Measurements from ENCODE around the gene KRTAP2-3. TPM values are rescaled to one million over a fixed set of nuclear protein-coding genes. Genes with fewer than 3 reads are reported as not detected.
"Not testable (repeated sequence)": the region's sequence is repeated elsewhere in the genome, so short reads cannot be mapped to it uniquely, and the experiment has no call there.

Gene KRTAP2-3
- total RNA-seq, 1 experiment from 2014 or later, result not detected

DNA sequence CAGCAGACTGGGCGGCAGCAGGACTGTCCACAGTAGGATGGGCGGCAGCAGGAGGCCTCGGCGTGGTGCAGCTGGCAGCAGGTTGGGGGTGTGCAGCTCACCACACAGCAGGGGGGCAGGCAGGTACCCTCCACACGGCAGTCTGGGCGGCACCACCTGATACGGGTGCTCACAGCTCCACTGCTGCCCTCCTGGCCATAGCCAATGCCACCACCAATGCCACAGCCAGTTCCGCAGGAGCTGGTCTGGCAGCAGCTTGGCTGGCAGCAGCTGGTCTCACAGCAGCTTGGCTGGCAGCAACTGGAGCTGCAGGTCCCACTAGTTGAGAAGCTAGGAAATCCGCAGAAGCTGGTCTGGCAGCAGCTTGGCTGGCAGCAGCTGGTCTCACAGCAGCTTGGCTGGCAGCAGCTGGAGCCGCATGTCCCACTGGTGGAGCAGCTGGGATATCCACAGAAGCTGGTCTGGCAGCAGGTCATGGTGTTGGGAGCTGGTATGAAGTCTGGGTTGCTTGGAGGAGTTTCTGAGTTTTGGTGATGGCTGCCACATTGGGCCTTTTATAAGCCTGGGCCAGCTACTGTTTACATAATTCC lies 25.5 kb downstream of the KRTAP2-3 start, which contains the start of gene KRTAP1-3:
KRTAP1-3 (minus strand) TSS at position 529 of the 590 bp plus-strand sequence; CDS start at position 476, 53 bp downstream.
- not testable (repeated sequence) for DNase-seq (ENCODE audit: low spot score)

DNA sequence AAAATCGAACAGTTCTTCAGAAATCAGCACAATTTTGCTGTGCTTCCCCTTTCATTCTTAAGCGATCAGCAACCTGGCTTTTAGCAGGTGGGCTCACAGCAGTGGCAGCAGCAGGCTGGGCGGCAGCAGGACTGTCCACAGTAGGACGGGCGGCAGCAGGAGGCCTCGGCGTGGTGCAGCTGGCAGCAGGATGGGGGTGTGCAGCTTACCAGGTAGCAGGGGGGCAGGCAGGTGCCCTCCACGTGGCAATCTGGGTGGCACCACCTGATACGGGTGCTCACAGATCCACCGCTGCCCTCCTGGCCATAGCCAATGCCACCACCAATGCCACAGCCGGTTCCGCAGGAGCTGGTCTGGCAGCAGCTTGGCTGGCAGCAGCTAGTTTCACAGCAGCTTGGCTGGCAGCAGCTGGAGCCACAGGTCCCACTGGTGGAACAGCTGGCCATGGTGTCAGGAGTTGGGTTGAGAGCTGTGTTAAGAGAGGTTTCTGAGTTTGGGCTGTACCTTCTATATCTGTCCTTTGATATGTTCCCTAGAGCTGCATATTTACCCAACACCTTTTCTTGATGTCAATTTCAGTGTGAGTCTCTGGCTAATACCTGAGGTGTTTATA lies 30.2 kb downstream of the KRTAP2-3 start, which contains the start of gene KRTAP1-4:
KRTAP1-4 (minus strand) TSS at position 563 of the 613 bp plus-strand sequence; CDS start at position 446, 117 bp downstream.
- no peak for DNase-seq (ENCODE audit: low spot score)

DNA sequence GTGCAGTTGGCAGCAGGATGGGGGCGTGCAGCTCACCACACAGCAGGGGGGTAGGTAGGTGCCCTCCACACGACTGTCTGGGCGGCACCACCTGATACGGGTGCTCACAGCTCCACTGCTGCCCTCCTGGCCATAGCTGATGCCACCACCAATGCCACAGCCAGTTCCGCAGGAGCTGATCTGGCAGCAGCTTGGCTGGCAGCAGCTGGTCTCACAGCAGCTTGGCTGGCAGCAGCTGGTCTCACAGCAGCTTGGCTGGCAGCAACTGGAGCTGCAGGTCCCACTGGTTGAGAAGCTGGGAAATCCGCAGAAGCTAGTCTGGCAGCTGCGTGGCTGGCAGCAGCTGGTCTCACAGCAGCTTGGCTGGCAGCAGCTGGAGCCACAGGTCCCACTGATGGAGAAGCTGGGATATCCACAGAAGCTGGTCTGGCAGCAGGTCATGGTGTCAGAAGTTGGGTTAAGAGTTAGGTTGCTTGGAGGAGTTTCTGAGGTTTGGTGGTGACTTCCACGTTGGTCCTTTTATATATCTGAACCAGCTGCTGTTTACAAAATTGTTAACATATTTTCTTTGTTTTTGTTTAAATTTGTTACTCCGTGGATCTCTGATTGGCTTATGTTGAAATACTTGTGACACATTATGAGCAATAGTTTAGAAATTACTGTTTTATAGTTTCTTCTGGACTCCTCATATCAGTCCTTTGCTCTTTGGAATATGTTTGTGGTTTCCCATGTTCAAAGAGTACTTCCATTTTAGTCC lies 33.0 kb downstream of the KRTAP2-3 start, which contains the start of gene KRTAP1-5:
KRTAP1-5 (minus strand) TSS at position 494 of the 757 bp plus-strand sequence; CDS start at position 441, 53 bp downstream.
- DNase-seq (ENCODE audit: low spot score), result no peak

DNA sequence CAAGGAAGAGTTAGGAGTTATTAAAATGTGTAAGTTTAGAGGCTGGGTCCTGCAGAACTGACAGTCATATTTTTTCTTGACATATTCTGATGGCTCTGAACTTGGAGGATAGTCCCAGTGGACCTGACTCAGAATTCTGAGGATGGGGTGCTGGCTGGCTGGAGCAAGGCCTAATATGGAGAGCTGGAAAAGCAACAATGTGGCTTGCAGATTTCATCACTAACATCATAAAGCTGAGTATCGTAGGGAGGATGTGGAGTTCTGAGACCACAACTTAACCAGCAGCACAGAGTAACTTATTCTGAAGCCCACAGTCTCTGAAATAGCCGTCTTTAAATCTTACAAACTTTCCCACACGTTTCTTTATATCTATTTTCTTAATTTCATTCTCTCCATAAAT lies 35.2 kb downstream of the KRTAP2-3 start:
- no peak for DNase-seq (ENCODE audit: low spot score)

DNA sequence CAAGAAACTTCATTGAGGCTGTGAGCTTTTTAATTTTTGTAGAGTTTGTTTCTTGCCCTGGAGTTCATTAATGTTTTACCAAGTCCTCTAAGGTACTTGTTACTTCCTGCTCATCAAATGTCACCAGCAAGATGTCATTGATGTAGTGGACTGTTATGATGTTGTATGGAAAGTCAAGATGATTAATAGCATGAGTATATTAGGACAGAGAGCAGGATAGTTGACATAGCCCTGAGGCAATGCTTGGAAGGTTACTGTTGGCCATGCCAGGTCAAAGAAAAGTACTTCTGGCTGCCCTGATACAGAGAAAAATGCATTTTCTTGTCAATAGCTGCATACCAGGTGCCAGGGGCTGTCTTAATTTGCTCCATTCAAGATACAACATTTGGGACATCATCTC lies 39.6 kb downstream of the KRTAP2-3 start:
- no peak for DNase-seq (ENCODE audit: low spot score)

DNA sequence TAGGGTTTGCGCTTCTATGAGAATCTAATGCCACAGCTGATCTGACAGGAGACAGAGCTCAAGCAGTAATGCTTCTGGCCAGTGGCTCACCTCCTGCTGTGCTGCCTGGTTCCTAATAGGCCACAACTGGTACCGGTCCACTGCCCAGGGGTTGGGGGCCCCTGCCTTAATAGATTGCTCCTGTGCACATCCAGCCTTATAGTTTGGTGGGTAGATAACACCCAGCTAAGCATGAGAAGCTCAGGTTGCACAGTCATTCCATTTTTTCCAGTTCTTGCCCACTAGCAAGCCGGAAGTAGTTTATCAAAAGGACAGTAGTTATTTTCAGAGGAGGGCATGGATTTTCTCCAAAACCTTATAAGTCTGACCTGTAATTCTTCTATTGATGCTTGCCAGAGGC lies 40.5 kb downstream of the KRTAP2-3 start:
- no peak for DNase-seq (ENCODE audit: low spot score)

DNA sequence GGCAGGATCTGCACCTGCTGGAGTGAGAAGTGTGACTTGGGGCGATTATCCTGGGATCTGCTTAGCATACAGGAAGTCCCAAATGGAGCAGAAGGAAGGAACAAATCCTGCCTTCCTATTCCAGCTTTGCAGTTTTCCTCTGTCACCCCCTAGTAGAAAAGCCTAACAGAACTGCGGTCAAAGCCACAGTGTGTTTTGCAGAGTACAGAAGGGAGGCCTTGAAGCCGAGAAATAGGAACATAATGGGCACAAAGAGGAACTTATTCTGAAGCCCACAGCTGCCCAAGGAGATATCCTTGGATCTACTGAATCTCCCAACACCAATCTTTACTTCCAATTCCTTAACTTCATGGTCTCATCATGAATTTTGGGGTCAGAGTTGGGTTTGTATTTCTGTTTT lies 41.4 kb downstream of the KRTAP2-3 start:
- DNase-seq (ENCODE audit: low spot score), result no peak

DNA sequence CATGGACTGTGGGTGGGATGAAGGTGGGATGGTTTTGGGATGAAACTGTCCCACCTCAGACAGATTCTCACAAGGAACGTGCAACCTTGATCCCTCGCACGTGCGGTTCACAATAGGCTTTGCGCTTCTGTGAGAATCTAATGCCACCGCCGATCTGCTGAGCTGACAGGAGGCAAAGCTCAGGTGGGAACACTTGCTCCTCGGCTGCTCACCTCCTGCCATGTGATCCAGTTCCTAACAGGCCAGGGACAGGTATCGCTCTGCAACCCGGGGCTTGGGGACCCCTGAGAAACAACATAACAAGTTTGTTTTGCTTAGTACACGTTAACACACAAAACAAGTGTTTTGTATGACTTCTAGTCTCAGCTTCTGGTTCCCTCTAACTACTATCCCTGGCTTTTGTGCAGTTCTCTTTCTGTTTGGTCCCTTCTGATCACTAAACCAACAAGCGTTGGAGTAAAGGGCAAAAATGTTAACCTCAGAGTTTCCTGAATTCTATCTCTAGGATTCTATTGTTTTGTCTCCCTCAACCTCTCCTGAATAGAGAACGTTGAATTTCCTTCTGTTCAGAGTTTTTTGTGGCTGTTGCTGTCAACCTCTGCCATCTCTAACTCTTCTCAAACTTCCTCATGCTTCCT lies 43.2 kb downstream of the KRTAP2-3 start:
- no peak for DNase-seq (ENCODE audit: low spot score)

DNA sequence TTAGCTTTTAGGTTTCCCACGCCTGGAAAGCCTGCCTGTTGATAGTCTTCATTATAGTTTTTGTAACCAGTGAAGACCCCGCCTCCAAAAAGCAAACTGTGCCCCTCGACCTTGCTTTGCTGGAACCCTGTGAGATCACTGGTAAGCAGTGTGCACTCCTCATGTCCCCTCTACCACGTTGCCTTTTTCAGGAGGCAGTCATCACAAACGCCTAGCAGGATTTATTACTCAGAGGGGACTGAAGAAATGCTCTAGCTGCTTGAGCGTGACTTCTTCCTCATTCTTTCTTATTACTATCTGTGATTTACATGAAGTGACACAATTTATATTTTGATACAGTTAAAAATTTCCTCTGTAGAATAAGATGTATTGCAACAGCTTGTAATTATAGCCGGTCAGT lies 44.5 kb downstream of the KRTAP2-3 start:
- no peak for DNase-seq (ENCODE audit: low spot score)

DNA sequence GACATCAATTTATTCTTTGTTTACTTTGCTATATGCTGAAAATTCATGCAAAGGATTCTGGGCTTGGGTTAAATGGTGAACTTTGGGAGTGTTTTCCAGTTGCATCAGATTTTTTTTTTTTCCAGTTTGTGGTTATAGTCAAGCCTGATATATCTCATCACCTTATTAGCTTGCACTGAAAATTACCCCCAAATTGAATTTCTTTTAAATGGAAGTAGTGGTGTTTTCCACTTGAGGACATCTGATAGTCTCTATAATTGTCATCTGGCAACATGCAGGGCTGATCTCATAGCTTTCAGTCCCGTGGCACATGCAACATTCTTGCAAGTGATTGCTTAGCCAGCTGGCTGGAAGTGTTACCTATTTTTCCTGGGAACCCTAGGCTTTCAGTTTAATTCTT lies 46.3 kb downstream of the KRTAP2-3 start:
- no peak for DNase-seq (ENCODE audit: low spot score)

DNA sequence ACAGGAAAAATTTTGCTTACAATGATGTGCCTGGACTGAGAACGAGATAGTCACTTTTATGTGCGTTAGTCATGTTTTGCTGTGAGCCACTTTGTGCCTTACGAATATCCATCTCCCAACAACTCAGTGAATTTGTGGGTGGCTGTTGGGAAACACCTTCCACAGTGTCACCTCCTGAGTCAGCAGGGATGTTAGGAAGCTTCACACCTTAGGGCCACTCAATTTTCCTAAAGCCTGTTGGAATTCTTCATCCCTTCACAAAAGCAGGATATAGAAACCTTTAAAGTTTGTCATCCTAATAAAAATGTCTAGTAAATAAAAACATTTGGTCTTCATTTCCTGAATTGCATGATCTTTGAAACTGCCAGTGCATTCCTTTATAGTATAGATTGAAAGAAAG lies 46.7 kb downstream of the KRTAP2-3 start:
- DNase-seq (ENCODE audit: low spot score), result no peak

DNA sequence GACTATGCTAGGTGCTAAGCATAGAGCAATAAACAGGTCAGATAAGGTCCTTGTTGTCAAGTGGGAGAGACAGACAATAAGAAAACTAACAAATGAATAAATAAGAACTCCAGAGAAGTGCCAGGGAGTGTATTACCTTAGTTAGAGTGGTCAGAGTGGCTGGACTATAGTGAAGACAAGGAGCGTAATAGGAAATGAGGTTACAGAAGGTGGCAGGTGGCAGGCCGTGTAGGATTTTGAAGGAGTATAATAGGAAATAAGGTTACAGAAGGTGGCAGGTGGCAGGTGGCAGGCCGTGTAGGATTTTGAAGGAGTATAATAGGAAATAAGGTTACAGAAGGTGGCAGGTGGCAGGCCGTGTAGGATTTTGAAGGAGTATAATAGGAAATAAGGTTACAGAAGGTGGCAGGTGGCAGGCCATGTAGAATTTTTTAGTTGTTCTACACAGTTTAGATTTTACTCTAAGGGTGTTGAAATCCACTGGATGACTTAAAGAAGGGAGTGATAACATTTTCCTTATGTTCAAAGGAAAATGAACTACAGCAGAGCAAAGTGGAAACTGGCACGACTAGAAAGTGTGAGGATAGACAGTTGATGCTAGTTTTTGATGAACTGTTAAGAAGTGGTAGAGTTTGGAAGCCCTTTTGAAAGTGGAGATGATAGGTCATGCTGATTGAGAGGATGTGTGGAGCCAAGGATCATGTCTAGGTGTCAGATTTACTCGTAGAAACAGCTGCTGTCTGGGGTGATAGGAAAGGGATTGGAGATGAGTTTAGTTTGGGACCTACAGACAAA lies 47.4 kb downstream of the KRTAP2-3 start:
- DNase-seq (ENCODE audit: low spot score), result no peak

DNA sequence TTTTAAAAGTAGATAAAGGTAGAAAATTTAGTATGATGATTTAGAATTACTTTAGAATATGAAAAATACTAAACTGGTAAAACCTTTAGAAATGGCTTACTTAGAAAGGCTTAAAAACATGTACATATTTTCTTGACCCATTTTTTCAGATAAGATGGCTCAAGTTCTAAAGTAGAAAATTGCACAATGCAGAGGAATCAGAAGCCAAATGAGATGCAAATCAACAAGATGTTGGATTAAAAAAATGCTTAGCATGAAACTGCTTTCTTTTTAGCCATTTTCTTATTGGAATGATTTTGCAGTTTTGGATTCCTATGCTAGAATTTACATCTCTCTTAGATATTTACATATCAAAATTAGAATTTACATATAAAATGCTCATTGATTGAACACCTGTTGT lies 49.5 kb downstream of the KRTAP2-3 start:
- no peak for DNase-seq (ENCODE audit: low spot score)

DNA sequence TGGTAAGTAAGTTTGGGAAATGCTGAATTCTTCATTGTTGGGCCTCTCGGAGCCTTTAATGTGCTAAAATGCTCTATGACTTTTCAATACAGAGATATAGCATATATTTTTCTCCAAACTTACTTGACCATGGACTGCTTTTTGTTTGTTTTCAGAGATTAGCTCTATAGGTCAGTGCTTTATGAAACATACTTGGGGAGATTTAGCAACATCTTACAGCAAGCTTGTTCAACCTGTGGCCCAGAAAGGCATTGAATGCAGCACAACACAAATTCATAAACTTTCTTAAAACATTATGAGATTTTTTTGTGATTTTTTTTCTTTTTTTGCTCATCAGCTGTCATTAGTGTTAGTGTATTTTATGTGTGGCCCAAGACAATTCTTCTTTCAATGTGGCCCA lies 50.0 kb downstream of the KRTAP2-3 start:
- DNase-seq (ENCODE audit: low spot score), result no peak

DNA sequence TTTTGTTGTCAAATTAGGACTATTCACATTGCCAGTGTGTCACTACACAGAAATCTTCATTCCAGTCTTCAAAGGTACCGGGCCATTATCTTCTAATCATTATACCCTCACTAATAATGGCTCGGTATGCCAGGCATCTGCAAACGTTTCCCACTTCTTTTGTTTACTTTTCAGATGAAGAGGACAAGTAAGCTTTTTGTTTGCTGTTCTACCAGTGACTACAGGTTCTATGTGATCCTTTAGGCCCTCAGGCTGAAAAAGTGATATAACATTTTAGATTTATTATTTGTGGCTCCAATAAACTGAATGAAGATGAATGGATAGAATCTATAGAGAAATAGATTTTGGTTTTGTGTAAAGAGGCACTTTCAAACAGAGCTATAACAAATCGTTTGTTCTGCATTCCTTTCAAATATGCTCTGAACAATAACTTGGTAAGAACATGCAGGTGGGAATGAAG lies 50.6 kb downstream of the KRTAP2-3 start:
- peak; percentile 51 for DNase-seq (ENCODE audit: low spot score)

Other genes with a start within 250 kb of the KRTAP2-3 start
- gene KRT10, start 237.5 kb downstream of the KRTAP2-3 start, total RNA-seq (2014; rRNA removed; shearing (Covaris generic)), result 14.7 and 17.7 TPM in 2 replicates
- 0.33 and 0.39 TPM in 2 replicates for gene KRT12, start 192.9 kb downstream of the KRTAP2-3 start, total RNA-seq (2014; rRNA removed; shearing (Covaris generic))
- gene KRT20, start 174.9 kb downstream of the KRTAP2-3 start, total RNA-seq (2014; rRNA removed; shearing (Covaris generic)), result 189 and 203 TPM in 2 replicates
- gene KRT23, start 122.5 kb downstream of the KRTAP2-3 start, total RNA-seq (2014; rRNA removed; shearing (Covaris generic)), result 3.3 and 4.1 TPM in 2 replicates
- not detected in 2 replicates for gene KRT39, start 93.2 kb downstream of the KRTAP2-3 start, total RNA-seq (2014; rRNA removed; shearing (Covaris generic))
- 2.4 and 2.7 TPM in 2 replicates for gene KRT40, start 75.8 kb downstream of the KRTAP2-3 start, total RNA-seq (2014; rRNA removed; shearing (Covaris generic))
- gene KRTAP3-3, start 66.0 kb downstream of the KRTAP2-3 start, total RNA-seq (2014; rRNA removed; shearing (Covaris generic)), result not detected in 2 replicates
- not detected in 2 replicates for gene KRTAP3-2, start 60.2 kb downstream of the KRTAP2-3 start, total RNA-seq (2014; rRNA removed; shearing (Covaris generic))
- gene KRTAP3-1, start 51.0 kb downstream of the KRTAP2-3 start, total RNA-seq (2014; rRNA removed; shearing (Covaris generic)), result not detected in 2 replicates
- not detected in 2 replicates for gene KRTAP1-5, start 32.9 kb downstream of the KRTAP2-3 start, total RNA-seq (2014; rRNA removed; shearing (Covaris generic))
- gene KRTAP1-4, start 29.9 kb downstream of the KRTAP2-3 start, total RNA-seq (2014; rRNA removed; shearing (Covaris generic)), result not detected in 2 replicates
- not detected in 2 replicates for gene KRTAP1-3, start 25.2 kb downstream of the KRTAP2-3 start, total RNA-seq (2014; rRNA removed; shearing (Covaris generic))
- gene KRTAP1-1, start 18.7 kb downstream of the KRTAP2-3 start, total RNA-seq (2014; rRNA removed; shearing (Covaris generic)), result 0.42 and 0.64 TPM in 2 replicates
- gene KRTAP2-1, start 12.8 kb downstream of the KRTAP2-3 start, total RNA-seq (2014; rRNA removed; shearing (Covaris generic)), result not detected in 2 replicates
- gene KRTAP2-2, start 4.9 kb downstream of the KRTAP2-3 start, total RNA-seq (2014; rRNA removed; shearing (Covaris generic)), result not detected in 2 replicates
- gene KRTAP2-4, start 5.8 kb upstream of the KRTAP2-3 start, total RNA-seq (2014; rRNA removed; shearing (Covaris generic)), result not detected in 2 replicates
- gene KRTAP4-7, start 24.0 kb upstream of the KRTAP2-3 start, total RNA-seq (2014; rRNA removed; shearing (Covaris generic)), result not detected in 2 replicates
- not detected in 2 replicates for gene KRTAP4-8, start 38.0 kb upstream of the KRTAP2-3 start, total RNA-seq (2014; rRNA removed; shearing (Covaris generic))
- gene KRTAP4-16, start 42.1 kb upstream of the KRTAP2-3 start, total RNA-seq (2014; rRNA removed; shearing (Covaris generic)), result not detected in 2 replicates
- not detected in 2 replicates for gene KRTAP4-9, start 45.3 kb upstream of the KRTAP2-3 start, total RNA-seq (2014; rRNA removed; shearing (Covaris generic))
- gene KRTAP4-11, start 58.3 kb upstream of the KRTAP2-3 start, total RNA-seq (2014; rRNA removed; shearing (Covaris generic)), result not detected in 2 replicates
- not detected in 2 replicates for gene KRTAP4-12, start 64.1 kb upstream of the KRTAP2-3 start, total RNA-seq (2014; rRNA removed; shearing (Covaris generic))
- not detected in 2 replicates for gene KRTAP4-6, start 80.4 kb upstream of the KRTAP2-3 start, total RNA-seq (2014; rRNA removed; shearing (Covaris generic))
- gene KRTAP4-5, start 89.7 kb upstream of the KRTAP2-3 start, total RNA-seq (2014; rRNA removed; shearing (Covaris generic)), result not detected in 2 replicates
- not detected in 2 replicates for gene KRTAP4-4, start 100.6 kb upstream of the KRTAP2-3 start, total RNA-seq (2014; rRNA removed; shearing (Covaris generic))
- gene KRTAP4-3, start 108.1 kb upstream of the KRTAP2-3 start, total RNA-seq (2014; rRNA removed; shearing (Covaris generic)), result not detected in 2 replicates
- gene KRTAP4-2, start 118.1 kb upstream of the KRTAP2-3 start, total RNA-seq (2014; rRNA removed; shearing (Covaris generic)), result not detected in 2 replicates
- gene KRTAP4-1, start 124.8 kb upstream of the KRTAP2-3 start, total RNA-seq (2014; rRNA removed; shearing (Covaris generic)), result not detected in 2 replicates
- gene KRTAP9-1, start 129.8 kb upstream of the KRTAP2-3 start, total RNA-seq (2014; rRNA removed; shearing (Covaris generic)), result not detected in 2 replicates
- gene KRTAP9-2, start 166.5 kb upstream of the KRTAP2-3 start, total RNA-seq (2014; rRNA removed; shearing (Covaris generic)), result not detected in 2 replicates
- gene KRTAP9-3, start 172.3 kb upstream of the KRTAP2-3 start, total RNA-seq (2014; rRNA removed; shearing (Covaris generic)), result not detected in 2 replicates
- gene KRTAP9-8, start 177.9 kb upstream of the KRTAP2-3 start, total RNA-seq (2014; rRNA removed; shearing (Covaris generic)), result not detected in 2 replicates
- gene KRTAP9-4, start 189.6 kb upstream of the KRTAP2-3 start, total RNA-seq (2014; rRNA removed; shearing (Covaris generic)), result not detected in 2 replicates
- not detected in 2 replicates for gene KRTAP9-9, start 195.3 kb upstream of the KRTAP2-3 start, total RNA-seq (2014; rRNA removed; shearing (Covaris generic))
- gene KRTAP9-6, start 205.3 kb upstream of the KRTAP2-3 start, total RNA-seq (2014; rRNA removed; shearing (Covaris generic)), result not detected in 2 replicates
- gene KRTAP9-7, start 215.6 kb upstream of the KRTAP2-3 start, total RNA-seq (2014; rRNA removed; shearing (Covaris generic)), result not detected in 2 replicates
- not detected in 2 replicates for gene KRTAP29-1, start 242.7 kb upstream of the KRTAP2-3 start, total RNA-seq (2014; rRNA removed; shearing (Covaris generic))
- not detected in 2 replicates for gene KRTAP16-1, start 249.2 kb upstream of the KRTAP2-3 start, total RNA-seq (2014; rRNA removed; shearing (Covaris generic))

Data from HT-29 (cell line).